SK-N-SH (cell line): ENCODE data around the gene IGF1R.

Experiments
- CHD2 ChIP-seq: fragments of 150-350 bp; IDR thresholded peaks from 2 replicates; pipeline ENCODE4 v1.6.1; 2018; ENCODE audit warnings: low read length; ENCODE audit not compliant: partially characterized antibody
- FOXM1 ChIP-seq: IDR thresholded peaks from 2 replicates; pipeline ENCODE4 v1.4.0; 2012; ENCODE audit warnings: low read depth, mild to moderate bottlenecking
- RAD21 ChIP-seq: IDR thresholded peaks from 2 replicates; pipeline ENCODE4 v1.6.1; 2012; ENCODE audit warnings: mild to moderate bottlenecking, low read length
- RXRA ChIP-seq: IDR thresholded peaks from 2 replicates; pipeline ENCODE4 v1.4.0; 2012; ENCODE audit warnings: low read depth, mild to moderate bottlenecking, borderline replicate concordance
- TF ChIP-seq, protein P1 (sequence below): fragments of 200-600 bp; sonication (generic); IDR thresholded peaks from 2 replicates; pipeline ENCODE4 v1.6.1; 2017; ENCODE audit warnings: antibody characterized with exemption, mild to moderate bottlenecking, moderate library complexity
- TF ChIP-seq, protein P2 (sequence below): IDR thresholded peaks from 2 replicates; pipeline ENCODE4 v1.4.0; 2012; ENCODE audit warnings: low read depth

DNA sequence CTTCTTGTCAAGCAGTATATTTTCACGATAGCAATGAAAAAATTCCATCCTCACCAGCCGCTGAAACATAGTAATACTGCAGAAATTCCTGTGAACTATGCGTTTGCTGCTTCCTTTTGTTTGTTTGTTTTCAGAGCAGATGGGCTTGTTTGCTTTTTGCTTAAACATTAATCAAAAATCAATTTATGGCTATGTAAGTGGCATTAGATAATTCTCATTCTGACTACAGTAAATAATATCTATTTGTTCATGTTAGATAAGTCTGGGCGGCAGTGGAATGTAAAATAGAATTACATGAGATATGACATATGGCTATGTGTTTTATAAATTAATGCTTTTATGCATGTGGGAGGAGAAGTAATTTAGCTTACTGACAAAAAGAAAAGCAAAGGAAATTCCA is 195.5 kb downstream of the IGF1R start:
- TF ChIP-seq FOXM1: no peak
- TF ChIP-seq, protein P1, sequence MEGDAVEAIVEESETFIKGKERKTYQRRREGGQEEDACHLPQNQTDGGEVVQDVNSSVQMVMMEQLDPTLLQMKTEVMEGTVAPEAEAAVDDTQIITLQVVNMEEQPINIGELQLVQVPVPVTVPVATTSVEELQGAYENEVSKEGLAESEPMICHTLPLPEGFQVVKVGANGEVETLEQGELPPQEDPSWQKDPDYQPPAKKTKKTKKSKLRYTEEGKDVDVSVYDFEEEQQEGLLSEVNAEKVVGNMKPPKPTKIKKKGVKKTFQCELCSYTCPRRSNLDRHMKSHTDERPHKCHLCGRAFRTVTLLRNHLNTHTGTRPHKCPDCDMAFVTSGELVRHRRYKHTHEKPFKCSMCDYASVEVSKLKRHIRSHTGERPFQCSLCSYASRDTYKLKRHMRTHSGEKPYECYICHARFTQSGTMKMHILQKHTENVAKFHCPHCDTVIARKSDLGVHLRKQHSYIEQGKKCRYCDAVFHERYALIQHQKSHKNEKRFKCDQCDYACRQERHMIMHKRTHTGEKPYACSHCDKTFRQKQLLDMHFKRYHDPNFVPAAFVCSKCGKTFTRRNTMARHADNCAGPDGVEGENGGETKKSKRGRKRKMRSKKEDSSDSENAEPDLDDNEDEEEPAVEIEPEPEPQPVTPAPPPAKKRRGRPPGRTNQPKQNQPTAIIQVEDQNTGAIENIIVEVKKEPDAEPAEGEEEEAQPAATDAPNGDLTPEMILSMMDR: no peak
- TF ChIP-seq RXRA: no peak
- TF ChIP-seq CHD2: no peak
- no peak for TF ChIP-seq RAD21
- TF ChIP-seq, protein P2, sequence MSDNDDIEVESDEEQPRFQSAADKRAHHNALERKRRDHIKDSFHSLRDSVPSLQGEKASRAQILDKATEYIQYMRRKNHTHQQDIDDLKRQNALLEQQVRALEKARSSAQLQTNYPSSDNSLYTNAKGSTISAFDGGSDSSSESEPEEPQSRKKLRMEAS: no peak
